Fibroblast of skin of left quadriceps (primary cell): ENCODE measurements around the gene CDH15.

Experiments
- DNase-seq, 2 experiments: peaks; one replicate each; pipeline ENCODE4 v3.0.0-alpha.2; 2013; ENCODE audit warnings: low read depth in 2 of 2

Gene CDH15

GRCh38 chr16:89199241-89200123 lies 27.9 kb downstream of the CDH15 start:
- DNase-seq: no peak

- DNase-seq: no peak
These were observed 28.7 kb downstream of the CDH15 start, which contains the start of gene SLC22A31 for GRCh38 chr16:89200124-89200849. Gene SLC22A31, minus strand, starts transcription at chr16:89200537. Its CDS starts 36 bp downstream, at chr16:89200501.

- DNase-seq: no peak
These were observed 29.4 kb downstream of the CDH15 start for GRCh38 chr16:89200850-89201411.

- peak; percentile 24 to 29 for DNase-seq
These were observed 30.2 kb downstream of the CDH15 start for GRCh38 chr16:89201439-89202377.

GRCh38 chr16:89202422-89203215 lies 31.1 kb downstream of the CDH15 start:
- DNase-seq: no peak

- DNase-seq: no peak
These were observed 36.4 kb downstream of the CDH15 start for GRCh38 chr16:89207993-89208392.

- no peak for DNase-seq
These were observed 38.0 kb downstream of the CDH15 start for GRCh38 chr16:89209522-89210044.

GRCh38 chr16:89210165-89210903 lies 38.8 kb downstream of the CDH15 start:
- DNase-seq: no peak

- DNase-seq: no peak
These were observed 39.5 kb downstream of the CDH15 start for GRCh38 chr16:89210904-89211515.

- DNase-seq: peak; percentile 40 to 57
These were observed 45.0 kb downstream of the CDH15 start for GRCh38 chr16:89216315-89217137.

GRCh38 chr16:89217138-89217387 lies 45.5 kb downstream of the CDH15 start:
- no peak for DNase-seq

- peak; percentile 38 to 39 for DNase-seq
These were observed 46.0 kb downstream of the CDH15 start, which contains the start of gene ZNF778 for GRCh38 chr16:89217388-89218191. Gene ZNF778, plus strand, starts transcription at chr16:89217703. Its CDS starts 3,425 bp downstream, at chr16:89221128.

- no peak for DNase-seq
These were observed 47.8 kb downstream of the CDH15 start for GRCh38 chr16:89219365-89219764.

GRCh38 chr16:89221604-89222003 lies 50.1 kb downstream of the CDH15 start:
- DNase-seq: no peak

- DNase-seq: no peak
These were observed 51.4 kb downstream of the CDH15 start for GRCh38 chr16:89222931-89223330.

- DNase-seq: no peak
These were observed 53.1 kb downstream of the CDH15 start for GRCh38 chr16:89224665-89225064.

- no peak for DNase-seq
These were observed 58.7 kb downstream of the CDH15 start for GRCh38 chr16:89230255-89230654.

GRCh38 chr16:89232107-89232506 lies 60.6 kb downstream of the CDH15 start:
- no peak for DNase-seq
